ENCODE results near the gene TPRN.

The TPRN gene

GRCh38 chr9:137165250-137165836, 35.2 kb downstream of the TPRN start:
- no peak for TF ChIP-seq CTCF (IDR thresholded peaks at IDR 0.05)
- no peak for TF ChIP-seq ZFX (IDR thresholded peaks at IDR 0.05; ENCODE audit: borderline replicate concordance)
- H3K27ac ChIP-seq = 0 out of 2 replicates have a peak overlapping the region, but pooled peaks have one; percentile 93

GRCh38 chr9:137164370-137165249, 35.9 kb downstream of the TPRN start:
- TF ChIP-seq ZFX (IDR thresholded peaks at IDR 0.05; ENCODE audit: borderline replicate concordance) (no peak), CTCF (IDR thresholded peaks at IDR 0.05) (no peak)
- 0 out of 2 replicates have a peak overlapping the region, but pooled peaks have one; percentile 93 for H3K27ac ChIP-seq

GRCh38 chr9:137163805-137164204, 36.7 kb downstream of the TPRN start:
- H3K27ac ChIP-seq = peak overlapping the region; percentile 93
- TF ChIP-seq ZFX (IDR thresholded peaks at IDR 0.05; ENCODE audit: borderline replicate concordance) = no peak
- no peak for TF ChIP-seq CTCF (IDR thresholded peaks at IDR 0.05)

- H3K27ac ChIP-seq = peak overlapping the region; percentile 93
- TF ChIP-seq ZFX (IDR thresholded peaks at IDR 0.05; ENCODE audit: borderline replicate concordance) = no peak
- TF ChIP-seq CTCF (IDR thresholded peaks at IDR 0.05) = no peak
Observed at GRCh38 chr9:137163365-137163715, 37.2 kb downstream of the TPRN start.

- peak overlapping the region; percentile 93 for H3K27ac ChIP-seq
- peak; percentile 37 for TF ChIP-seq CTCF (IDR thresholded peaks at IDR 0.05)
- no peak for TF ChIP-seq ZFX (IDR thresholded peaks at IDR 0.05; ENCODE audit: borderline replicate concordance)
Observed at GRCh38 chr9:137162505-137163364, 37.8 kb downstream of the TPRN start.

- H3K27ac ChIP-seq = peak overlapping the region; percentile 93
- no peak for TF ChIP-seq CTCF (IDR thresholded peaks at IDR 0.05)
- TF ChIP-seq ZFX (IDR thresholded peaks at IDR 0.05; ENCODE audit: borderline replicate concordance) = no peak
Observed at GRCh38 chr9:137161558-137162486, 38.7 kb downstream of the TPRN start.

Measured in 22Rv1 (cell line).